Endometrial microvascular endothelial cells (primary cell): ENCODE measurements around the gene OR6C68. TPM values are rescaled to one million over a fixed set of nuclear protein-coding genes. Genes with fewer than 3 reads are reported as not detected.
"Not testable (repeated sequence)": the region's sequence is repeated elsewhere in the genome, so short reads cannot be mapped to it uniquely, and the experiment has no call there.

Experiments
- in situ Hi-C: cut with HindIII; loops from 2 replicates; pipeline ENCODE4 v1.10.0; 2017; ENCODE audit warnings: low sequenced_read_pairs, low pct_unique_long_range_greater_than_20kb; ENCODE audit errors: inconsistent ontology term
- total RNA-seq: library from RNA; depleted of rRNA; stranded (reverse); fragments of >200 nt; gene quantifications from one replicate; pipeline ENCODE4 v1.2.3, GENCODE V29; 2015; ENCODE audit errors: inconsistent ontology term

The OR6C68 gene
- total RNA-seq = not detected

- in situ Hi-C loops = no loop called here
These were observed at the start of gene OR6C68 for GRCh38 chr12:55492078-55492477. TSS of gene OR6C68 (plus strand) at chr12:55492378. CDS start at chr12:55492378, 0 bp downstream.

- in situ Hi-C loops = no loop called here
These were observed 48.4 kb upstream of the OR6C68 start, which contains the start of gene OR6C2 for GRCh38 chr12:55443776-55444175. TSS of gene OR6C2 (plus strand) at chr12:55444076. CDS start at chr12:55452214, 8,138 bp downstream.

GRCh38 chr12:55445357-55445756 is 46.8 kb upstream of the OR6C68 start:
- in situ Hi-C loops = no loop called here

- in situ Hi-C loops = no loop called here
These were observed 45.9 kb upstream of the OR6C68 start for GRCh38 chr12:55446326-55446725.

- in situ Hi-C loops = no loop called here
These were observed 43.4 kb upstream of the OR6C68 start for GRCh38 chr12:55448825-55449224.

- in situ Hi-C loops = not testable (repeated sequence)
These were observed 27.3 kb upstream of the OR6C68 start for GRCh38 chr12:55464926-55465325.

GRCh38 chr12:55467836-55468235 is 24.3 kb upstream of the OR6C68 start:
- in situ Hi-C loops = no loop called here

GRCh38 chr12:55469291-55469690 is 22.9 kb upstream of the OR6C68 start:
- in situ Hi-C loops = no loop called here

GRCh38 chr12:55470088-55470829 is 21.9 kb upstream of the OR6C68 start, which contains the start of gene OR6C70:
TSS of gene OR6C70 (minus strand) at chr12:55470138. CDS start at chr12:55470138, 0 bp downstream.
- in situ Hi-C loops = no loop called here

- in situ Hi-C loops = no loop called here
These were observed 19.9 kb upstream of the OR6C68 start for GRCh38 chr12:55472264-55472663.

GRCh38 chr12:55479136-55479535 is 13.0 kb upstream of the OR6C68 start:
- in situ Hi-C loops = not testable (repeated sequence)

- in situ Hi-C loops = not testable (repeated sequence)
These were observed 7.9 kb upstream of the OR6C68 start for GRCh38 chr12:55484284-55484683.

- in situ Hi-C loops = no loop called here
These were observed 3.3 kb downstream of the OR6C68 start for GRCh38 chr12:55495490-55495889.

GRCh38 chr12:55499231-55499630 is 7.1 kb downstream of the OR6C68 start:
- in situ Hi-C loops = no loop called here

- in situ Hi-C loops = no loop called here
These were observed 7.7 kb downstream of the OR6C68 start for GRCh38 chr12:55499810-55500252.

- in situ Hi-C loops = no loop called here
These were observed 9.4 kb downstream of the OR6C68 start for GRCh38 chr12:55501601-55502000.

GRCh38 chr12:55515696-55516095 is 23.5 kb downstream of the OR6C68 start:
- in situ Hi-C loops = no loop called here

GRCh38 chr12:55516391-55516790 is 24.2 kb downstream of the OR6C68 start:
- in situ Hi-C loops = no loop called here
